ENCODE measurements around the gene CROCC2.

GRCh38 chr2:240933966-240934700 is 28.0 kb downstream of the CROCC2 start:
- TF ChIP-seq CTCF (conservative IDR thresholded peaks at IDR 0.05) (no peak), ZFX (IDR thresholded peaks at IDR 0.05) (no peak)
